Gastrocnemius medialis (tissue), 4 donors: ENCODE data around the gene HLX.

Source experiments
- POLR2A ChIP-seq, 2 donors: fragments of 450-650 bp; IDR thresholded peaks; one replicate each; pipeline ENCODE4 v1.6.1; 2017; ENCODE audit warnings: antibody characterized with exemption in 2 of 2, mild to moderate bottlenecking in 2 of 2, moderate library complexity in 2 of 2
- TF ChIP-seq, protein P1 (sequence below), 5 experiments: fragments of 450-650 bp in 3 of 5; fragments of 200-600 bp in 2 of 5; sonication (generic) in 2 of 5; IDR thresholded peaks in 4 of 5; conservative IDR thresholded peaks in 1 of 5; 1 replicate in 4 of 5; 2 replicates in 1 of 5; pipeline ENCODE4 v1.5.1; 2016 to 2019; ENCODE audit warnings: antibody characterized with exemption in 5 of 5, mild to moderate bottlenecking in 3 of 5, moderate library complexity in 3 of 5

GRCh38 chr1:220924331-220924970 is 45.2 kb downstream of the HLX start:
- TF ChIP-seq, protein P1, sequence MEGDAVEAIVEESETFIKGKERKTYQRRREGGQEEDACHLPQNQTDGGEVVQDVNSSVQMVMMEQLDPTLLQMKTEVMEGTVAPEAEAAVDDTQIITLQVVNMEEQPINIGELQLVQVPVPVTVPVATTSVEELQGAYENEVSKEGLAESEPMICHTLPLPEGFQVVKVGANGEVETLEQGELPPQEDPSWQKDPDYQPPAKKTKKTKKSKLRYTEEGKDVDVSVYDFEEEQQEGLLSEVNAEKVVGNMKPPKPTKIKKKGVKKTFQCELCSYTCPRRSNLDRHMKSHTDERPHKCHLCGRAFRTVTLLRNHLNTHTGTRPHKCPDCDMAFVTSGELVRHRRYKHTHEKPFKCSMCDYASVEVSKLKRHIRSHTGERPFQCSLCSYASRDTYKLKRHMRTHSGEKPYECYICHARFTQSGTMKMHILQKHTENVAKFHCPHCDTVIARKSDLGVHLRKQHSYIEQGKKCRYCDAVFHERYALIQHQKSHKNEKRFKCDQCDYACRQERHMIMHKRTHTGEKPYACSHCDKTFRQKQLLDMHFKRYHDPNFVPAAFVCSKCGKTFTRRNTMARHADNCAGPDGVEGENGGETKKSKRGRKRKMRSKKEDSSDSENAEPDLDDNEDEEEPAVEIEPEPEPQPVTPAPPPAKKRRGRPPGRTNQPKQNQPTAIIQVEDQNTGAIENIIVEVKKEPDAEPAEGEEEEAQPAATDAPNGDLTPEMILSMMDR (IDR thresholded peaks at IDR 0.05 in 4 of 5, conservative IDR thresholded peaks at IDR 0.05 in 1 of 5): no peak
- TF ChIP-seq POLR2A (IDR thresholded peaks at IDR 0.05): no peak
